Measurements from ENCODE around the gene RARB. TPM values are rescaled to one million over a fixed set of nuclear protein-coding genes. Genes with fewer than 3 reads are reported as not detected.

RARB gene
- total and polyA plus RNA-seq, 9 of the 15 experiments (the other 6 are each of a cell fraction or from before 2014, with no cell fraction given) = 0.15 to 1.3 (median 0.27) TPM

- no peak overlapping the region for H3K4me2 ChIP-seq (ENCODE audit: insufficient read depth, low read length)
- H3K27ac ChIP-seq (ENCODE audit: extremely low read depth, low read depth, low read length) = no peak overlapping the region
- H3K36me3 ChIP-seq (ENCODE audit: control insufficient read depth, insufficient read depth, low read length) = no peaks in the 10 kb centered on the region
- no peaks in the 10 kb centered on the region for H3K9me3 ChIP-seq (replicated peaks; ENCODE audit: control insufficient read depth, insufficient read depth, low read depth, low read length)
- no peak for TF ChIP-seq PTTG1 (tag; IDR thresholded peaks at IDR 0.05; ENCODE audit: low read depth)
- TF ChIP-seq ZNF584 (CRISPR knock-in tag; IDR thresholded peaks at IDR 0.05; ENCODE audit: low read depth) = no peak
- TF ChIP-seq HNRNPLL (IDR thresholded peaks at IDR 0.05; ENCODE audit: low read depth, low read length, poor library complexity, severe bottlenecking) = no peak
- TF ChIP-seq E2F3 (CRISPR knock-in tag; IDR thresholded peaks at IDR 0.05) = no peak
- no peak for TF ChIP-seq CHCHD3 (CRISPR knock-in tag; IDR thresholded peaks at IDR 0.05)
- TF ChIP-seq ETV5 (CRISPR knock-in tag; IDR thresholded peaks at IDR 0.05; ENCODE audit: low read depth) = no peak
- no peak for TF ChIP-seq ELF4 (CRISPR knock-in tag; IDR thresholded peaks at IDR 0.05)
- no peak for TF ChIP-seq ID3 (CRISPR knock-in tag; IDR thresholded peaks at IDR 0.05)
- TF ChIP-seq ID3 (tag; IDR thresholded peaks at IDR 0.05) = no peak
- no peak for TF ChIP-seq BHLHE40 (IDR thresholded peaks at IDR 0.05; ENCODE audit: low read length)
- no peak for TF ChIP-seq ZNF311 (CRISPR knock-in tag; IDR thresholded peaks at IDR 0.05)
- TF ChIP-seq, protein P1, sequence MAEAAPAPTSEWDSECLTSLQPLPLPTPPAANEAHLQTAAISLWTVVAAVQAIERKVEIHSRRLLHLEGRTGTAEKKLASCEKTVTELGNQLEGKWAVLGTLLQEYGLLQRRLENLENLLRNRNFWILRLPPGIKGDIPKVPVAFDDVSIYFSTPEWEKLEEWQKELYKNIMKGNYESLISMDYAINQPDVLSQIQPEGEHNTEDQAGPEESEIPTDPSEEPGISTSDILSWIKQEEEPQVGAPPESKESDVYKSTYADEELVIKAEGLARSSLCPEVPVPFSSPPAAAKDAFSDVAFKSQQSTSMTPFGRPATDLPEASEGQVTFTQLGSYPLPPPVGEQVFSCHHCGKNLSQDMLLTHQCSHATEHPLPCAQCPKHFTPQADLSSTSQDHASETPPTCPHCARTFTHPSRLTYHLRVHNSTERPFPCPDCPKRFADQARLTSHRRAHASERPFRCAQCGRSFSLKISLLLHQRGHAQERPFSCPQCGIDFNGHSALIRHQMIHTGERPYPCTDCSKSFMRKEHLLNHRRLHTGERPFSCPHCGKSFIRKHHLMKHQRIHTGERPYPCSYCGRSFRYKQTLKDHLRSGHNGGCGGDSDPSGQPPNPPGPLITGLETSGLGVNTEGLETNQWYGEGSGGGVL (CRISPR knock-in tag; IDR thresholded peaks at IDR 0.05) = no peak
- no peak overlapping the region for H3K4me3 ChIP-seq
- no peak overlapping the region for H2AFZ ChIP-seq (ENCODE audit: low read depth, low read length)
- in situ Hi-C loops (cut with MboI) = no loop called here
- no peaks in the 10 kb centered on the region for H3K9me1 ChIP-seq (ENCODE audit: control insufficient read depth, insufficient read depth, low read length)
- ChIA-PET CTCF (ENCODE audit: low intra/inter-chr PET ratio) (no interaction called here), POLR2A (interaction anchor here (0.7 kb wide), 1 partner anchor 124 kb away, joined by 3 read pairs; no protein-coding TSS in a partner anchor)
- H4K20me1 ChIP-seq (replicated peaks; ENCODE audit: control insufficient read depth, insufficient read depth, low read length) = no peaks in the 10 kb centered on the region
- H3K9ac ChIP-seq (ENCODE audit: insufficient read depth in 1 of 2, low read depth in 2 of 2, low read length in 2 of 2) = no peak overlapping the region
- no peaks in the 10 kb centered on the region for H3K79me2 ChIP-seq (ENCODE audit: control insufficient read depth, insufficient read depth, low read length)
- WGBS (ENCODE audit: insufficient coverage, low coverage, missing lambda C conversion rate) = 0% methylated on average over 3 of the region's 3 CpGs
- no peaks in the 10 kb centered on the region for H3K27me3 ChIP-seq (ENCODE audit: control insufficient read depth in 2 of 2, insufficient read depth in 2 of 2, low read length in 2 of 2)
- intact Hi-C loops (cut with micrococcal nuclease) = no loop called here
- no peak for ATAC-seq
- no peak for DNase-seq (ENCODE audit: extremely low read depth in 1 of 4, low spot score in 3 of 4)
- FAIRE-seq = no peak
- BruUV-seq (replicated peaks) = no TSS peak
- no peaks in the 10 kb centered on the region for H3K4me1 ChIP-seq (replicated peaks in 1 of 2; ENCODE audit: control insufficient read depth in 2 of 2, insufficient read depth in 2 of 2, low read length in 2 of 2)
Measured at GRCh38 chr3:25461946-25462345, 33.9 kb downstream of the RARB start.

Measured in K562 (cell line).